ENCODE measurements around the gene GASK1A.
A peak's percentile ranks its signal among the peaks of the same experiment; 100 is the strongest.

Gene GASK1A

GRCh38 chr3:43024181-43024885 lies 45.2 kb downstream of the GASK1A start:
- Histone ChIP-seq H3K27ac (ENCODE audit: low read length) (peak overlapping the region; percentile 83), H3K36me3 (ENCODE audit: insufficient read depth, low read length) (no peaks in the 10 kb centered on the region), H3K4me3 (ENCODE audit: low read depth in 1 of 2, low read length in 2 of 2) (peak overlapping the region in 1 of 2 experiments; percentile 51; a peak in 2 of 4 replicates), H2AFZ (ENCODE audit: low read depth, low read length) (peak overlapping the region; percentile 60), H3K4me1 (ENCODE audit: insufficient read depth, low read length) (peaks cover 61% of the 10 kb centered on the region), H3K9ac (ENCODE audit: low read depth, low read length) (peak overlapping the region; percentile 59), H3K9me3 (ENCODE audit: insufficient read depth, low read length, severe bottlenecking) (peaks cover 4% of the 10 kb centered on the region), H3K79me2 (ENCODE audit: insufficient read depth, low read length) (no peaks in the 10 kb centered on the region), H3K27me3 (ENCODE audit: insufficient read depth, low read length, poor library complexity) (no peaks in the 10 kb centered on the region), H4K20me1 (ENCODE audit: insufficient read depth, low read length) (no peaks in the 10 kb centered on the region), H3K4me2 (ENCODE audit: insufficient read depth, low read length) (peak overlapping the region; percentile 80)
- ATAC-seq (ENCODE audit: insufficient read depth, low read depth) (peak; percentile 93), DNase-seq (peak; percentile 85)
- TF ChIP-seq EZH2 (IDR thresholded peaks at IDR 0.05; ENCODE audit: borderline replicate concordance, low read depth, low read length, severe bottlenecking) = no peak
- TF ChIP-seq CTCF (IDR thresholded peaks at IDR 0.05; ENCODE audit: borderline replicate concordance, extremely low read depth, low read length, poor library complexity, severe bottlenecking) = no peak

GRCh38 chr3:43025423-43025822 lies 46.3 kb downstream of the GASK1A start:
- Histone ChIP-seq H4K20me1 (ENCODE audit: insufficient read depth, low read length) (no peaks in the 10 kb centered on the region), H2AFZ (ENCODE audit: low read depth, low read length) (peak overlapping the region; percentile 60), H3K9me3 (ENCODE audit: insufficient read depth, low read length, severe bottlenecking) (peaks cover 4% of the 10 kb centered on the region), H3K4me3 (ENCODE audit: low read depth in 1 of 2, low read length in 2 of 2) (peak overlapping the region in 1 of 2 experiments; percentile 51; a peak in 1 of 4 replicates), H3K4me2 (ENCODE audit: insufficient read depth, low read length) (peak overlapping the region; percentile 80; the same call in 1 of the 2 replicates), H3K27ac (ENCODE audit: low read length) (peak overlapping the region; percentile 83), H3K9ac (ENCODE audit: low read depth, low read length) (peak overlapping the region; percentile 59; the same call in 1 of the 2 replicates), H3K79me2 (ENCODE audit: insufficient read depth, low read length) (no peaks in the 10 kb centered on the region), H3K4me1 (ENCODE audit: insufficient read depth, low read length) (peaks cover 54% of the 10 kb centered on the region), H3K27me3 (ENCODE audit: insufficient read depth, low read length, poor library complexity) (no peaks in the 10 kb centered on the region), H3K36me3 (ENCODE audit: insufficient read depth, low read length) (no peaks in the 10 kb centered on the region)
- TF ChIP-seq EZH2 (IDR thresholded peaks at IDR 0.05; ENCODE audit: borderline replicate concordance, low read depth, low read length, severe bottlenecking) (no peak), CTCF (IDR thresholded peaks at IDR 0.05; ENCODE audit: borderline replicate concordance, extremely low read depth, low read length, poor library complexity, severe bottlenecking) (no peak)
- no peak for DNase-seq
- no peak for ATAC-seq (ENCODE audit: insufficient read depth, low read depth)

GRCh38 chr3:43028001-43028400 lies 48.9 kb downstream of the GASK1A start:
- TF ChIP-seq CTCF (IDR thresholded peaks at IDR 0.05; ENCODE audit: borderline replicate concordance, extremely low read depth, low read length, poor library complexity, severe bottlenecking) = no peak
- TF ChIP-seq EZH2 (IDR thresholded peaks at IDR 0.05; ENCODE audit: borderline replicate concordance, low read depth, low read length, severe bottlenecking) = no peak
- H2AFZ ChIP-seq (ENCODE audit: low read depth, low read length) = no peak overlapping the region

More at GRCh38 chr3:43028001-43028400, 48.9 kb downstream of the GASK1A start:
- Histone ChIP-seq H3K9ac (ENCODE audit: low read depth, low read length) (no peak overlapping the region), H3K27me3 (ENCODE audit: insufficient read depth, low read length, poor library complexity) (no peaks in the 10 kb centered on the region), H3K4me1 (ENCODE audit: insufficient read depth, low read length) (peaks cover 28% of the 10 kb centered on the region), H3K27ac (ENCODE audit: low read length) (no peak overlapping the region), H3K9me3 (ENCODE audit: insufficient read depth, low read length, severe bottlenecking) (no peaks in the 10 kb centered on the region), H3K4me3 (ENCODE audit: low read depth in 1 of 2, low read length in 2 of 2) (no peak overlapping the region), H3K4me2 (ENCODE audit: insufficient read depth, low read length) (no peak overlapping the region), H3K36me3 (ENCODE audit: insufficient read depth, low read length) (no peaks in the 10 kb centered on the region), H3K79me2 (ENCODE audit: insufficient read depth, low read length) (no peaks in the 10 kb centered on the region), H4K20me1 (ENCODE audit: insufficient read depth, low read length) (no peaks in the 10 kb centered on the region)
- ATAC-seq (ENCODE audit: insufficient read depth, low read depth) = no peak
- DNase-seq = no peak
